ENCODE results near the gene CORO6. TPM values are rescaled to one million over a fixed set of nuclear protein-coding genes. Genes with fewer than 3 reads are reported as not detected.

The CORO6 gene
- total RNA-seq, 1 experiment from 2014 or later, result 9.7 TPM

DNA sequence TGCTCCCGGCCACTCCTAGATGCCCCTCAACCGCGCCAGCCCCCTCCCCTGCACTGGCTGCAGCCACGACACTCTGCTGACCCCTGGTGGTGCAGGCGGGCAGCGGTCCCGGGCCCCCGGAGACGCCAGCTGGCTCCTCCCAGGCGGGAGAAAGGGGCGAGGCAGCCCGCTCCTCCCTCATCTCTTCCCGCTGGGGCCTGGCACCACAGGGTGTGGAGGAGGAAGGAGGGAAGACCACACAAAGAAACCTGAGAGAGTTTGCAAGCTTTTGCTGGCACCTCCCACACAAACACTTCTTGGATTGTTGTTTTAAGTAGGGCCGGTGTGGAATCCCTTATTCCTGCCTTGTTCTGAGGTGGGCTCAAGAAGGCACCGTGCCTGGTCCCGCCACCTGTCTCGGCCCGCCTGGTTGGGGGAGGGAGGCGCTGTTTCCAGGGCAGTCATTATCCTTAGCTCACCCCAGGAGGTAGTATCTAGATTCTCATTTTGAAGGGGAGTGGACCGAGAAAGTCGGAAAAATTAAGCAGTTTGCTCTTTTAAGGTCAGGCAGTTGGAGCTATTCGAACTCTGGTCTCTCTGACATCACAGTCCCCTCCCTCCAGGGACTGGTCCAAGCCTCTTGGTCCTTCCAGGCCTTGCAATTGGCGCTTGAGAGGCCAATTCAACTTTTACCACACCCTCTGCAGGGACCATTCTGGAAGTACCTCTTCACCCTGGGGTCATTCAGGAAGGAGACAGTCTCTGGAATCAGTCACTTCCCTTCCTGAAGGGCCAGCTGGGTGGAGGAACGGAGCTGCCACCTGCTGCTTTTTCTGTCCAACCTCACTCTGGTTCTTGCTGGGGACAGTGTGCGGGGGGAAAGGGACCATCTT lies 30.7 kb downstream of the CORO6 start:
- ATAC-seq (peak; percentile 75), DNase-seq (ENCODE audit: low read depth, low spot score) (no peak)
- Histone ChIP-seq H3K9me3 (ENCODE audit: control insufficient read depth, insufficient read depth, low read depth, low read length) (no peaks in the 10 kb centered on the region), H3K27me3 (ENCODE audit: control insufficient read depth, insufficient read depth, low read length) (no peaks in the 10 kb centered on the region), H3K4me1 (ENCODE audit: control insufficient read depth, insufficient read depth, low read length) (peaks cover 72% of the 10 kb centered on the region), H3K27ac (ENCODE audit: low read length) (peak overlapping the region; percentile 96), H3K36me3 (ENCODE audit: control insufficient read depth, insufficient read depth, low read length) (peaks cover 5% of the 10 kb centered on the region; the same call in 1 of the 2 replicates), H3K4me3 (ENCODE audit: low read depth in 2 of 2, low read length in 2 of 2) (peak overlapping the region; percentile 43 to 58)
- in situ Hi-C loops (cut with HindIII; ENCODE audit: low pct_unique_long_range_greater_than_20kb, low sequenced_read_pairs), result no loop called here
- POLR2A ChIA-PET, result interaction anchor here (0.6 to 1.6 kb wide), 5 partner anchors 10 to 194 kb away, joined by 3 to 15 read pairs (median 3); partner anchors contain the start of gene ABHD15
- TF ChIP-seq REST (IDR thresholded peaks at IDR 0.05; ENCODE audit: insufficient read depth in 1 of 2, low read depth in 2 of 2, low read length in 1 of 2), result peak in 1 of 2 experiments; percentile 73; a peak in 1 of 4 replicates
- peak; percentile 99 for TF ChIP-seq CTCF (IDR thresholded peaks at IDR 0.05)
- TF ChIP-seq SIN3A (IDR thresholded peaks at IDR 0.05; ENCODE audit: borderline replicate concordance, insufficient read depth, low read depth, low read length), result 0 out of 2 replicates have a peak, but pooled peaks have one; percentile 69
- TF ChIP-seq TCF7L2 (IDR thresholded peaks at IDR 0.05; ENCODE audit: low read depth, low read length), result no peak
- CTCF ChIA-PET, result interaction anchor here (0.5 to 3.0 kb wide), 9 partner anchors 11 to 414 kb away, joined by 3 to 17 read pairs (median 4); partner anchors contain the start of gene CORO6
- BruUV-seq (replicated peaks), result no TSS peak
- intact Hi-C loops (cut with micrococcal nuclease; ENCODE audit: unreplicated experiment), result no loop called here

- intact Hi-C loops (cut with micrococcal nuclease; ENCODE audit: unreplicated experiment) (no loop called here), in situ Hi-C loops (cut with HindIII; ENCODE audit: low pct_unique_long_range_greater_than_20kb, low sequenced_read_pairs) (no loop called here)
- peaks cover 65% of the 10 kb centered on the region for H3K4me1 ChIP-seq (ENCODE audit: control insufficient read depth, insufficient read depth, low read length)
- TF ChIP-seq SIN3A (IDR thresholded peaks at IDR 0.05; ENCODE audit: borderline replicate concordance, insufficient read depth, low read depth, low read length), result peak; percentile 93; the same call in 1 of the 2 replicates
- TF ChIP-seq REST (IDR thresholded peaks at IDR 0.05; ENCODE audit: insufficient read depth in 1 of 2, low read depth in 2 of 2, low read length in 1 of 2), result no peak
- TF ChIP-seq CTCF (IDR thresholded peaks at IDR 0.05), result no peak
- no peak; the same call in 1 of the 2 replicates for TF ChIP-seq POLR2AphosphoS5 (IDR thresholded peaks at IDR 0.05; ENCODE audit: low read depth, low read length)
- TF ChIP-seq TCF7L2 (IDR thresholded peaks at IDR 0.05; ENCODE audit: low read depth, low read length), result peak; percentile 79
- ChIA-PET POLR2A (interaction anchor here (0.6 to 1.6 kb wide), 5 partner anchors 10 to 344 kb away, joined by 3 to 15 read pairs (median 4); partner anchors contain the start of gene ABHD15), CTCF (interaction anchor here (0.6 to 3.0 kb wide), 11 partner anchors 10 to 299 kb away, joined by 3 to 17 read pairs (median 5); no protein-coding TSS in a partner anchor)
- ATAC-seq, result peak; percentile 52
- no peaks in the 10 kb centered on the region for H3K9me3 ChIP-seq (ENCODE audit: control insufficient read depth, insufficient read depth, low read depth, low read length)
- peaks cover 5% of the 10 kb centered on the region; the same call in 1 of the 2 replicates for H3K36me3 ChIP-seq (ENCODE audit: control insufficient read depth, insufficient read depth, low read length)
- H3K4me3 ChIP-seq (ENCODE audit: low read depth in 2 of 2, low read length in 2 of 2), result peak overlapping the region; percentile 43 to 58
- H3K27ac ChIP-seq (ENCODE audit: low read length), result peak overlapping the region; percentile 96
- BruUV-seq (replicated peaks), result no TSS peak
- DNase-seq (ENCODE audit: low read depth, low spot score), result no peak
- no peaks in the 10 kb centered on the region for H3K27me3 ChIP-seq (ENCODE audit: control insufficient read depth, insufficient read depth, low read length)
These were observed 31.5 kb downstream of the CORO6 start for GRCh38 chr17:29591146-29591736.

Data from Panc1 (cell line).